Upper lobe of right lung (tissue), 1 donor: ENCODE results near the gene LIFR. TPM values are rescaled to one million over a fixed set of nuclear protein-coding genes. Genes with fewer than 3 reads are reported as not detected.

Source experiments
- ATAC-seq: fragments of 200-7000 bp; cut with Tn5 transposase; one replicate; pipeline ENCODE4 v1.9.1; 2020; ENCODE audit warnings: mild to moderate bottlenecking, moderate library complexity
- DNase-seq: peaks from one replicate; pipeline ENCODE4 v3.0.0-alpha.2; 2020
- H3K27ac ChIP-seq: fragments of 200-600 bp; one replicate; pipeline ENCODE4 v1.8.0; 2022
- H3K27me3 ChIP-seq: fragments of 200-600 bp; one replicate; pipeline ENCODE4 v1.8.0; 2022; ENCODE audit warnings: mild to moderate bottlenecking
- H3K36me3 ChIP-seq: fragments of 200-600 bp; one replicate; pipeline ENCODE4 v1.8.0; 2022
- H3K4me1 ChIP-seq: fragments of 200-600 bp; one replicate; pipeline ENCODE4 v1.8.0; 2022
- H3K4me3 ChIP-seq: fragments of 200-600 bp; one replicate; pipeline ENCODE4 v1.8.0; 2022; ENCODE audit warnings: mild to moderate bottlenecking
- H3K9me3 ChIP-seq: fragments of 200-600 bp; one replicate; pipeline ENCODE4 v1.8.0; 2022
- intact Hi-C: fragments of 100-400 bp; cut with DNase I; formaldehyde crosslinking; loops from one replicate; pipeline ENCODE4 v1.11.0; 2022
- total RNA-seq: library from RNA; stranded (reverse); fragmentation: NEBNext Ultra II Directional; extraction: Animal tissue kit (Norgen Biotek cat#: 25700); gene quantifications from one replicate; pipeline ENCODE4 v1.2.1, GENCODE V29; 2021
- TF ChIP-seq, protein P1 (sequence below): fragments of 200-600 bp; IDR thresholded peaks from one replicate; pipeline ENCODE4 v1.8.0; 2022; ENCODE audit warnings: antibody characterized with exemption
- donor health status: DM: no; HTN: yes; CAD: no; lungs with severe emphysema.

The LIFR gene
- total RNA-seq, 1 donor from 2014 or later: 151 TPM

DNA sequence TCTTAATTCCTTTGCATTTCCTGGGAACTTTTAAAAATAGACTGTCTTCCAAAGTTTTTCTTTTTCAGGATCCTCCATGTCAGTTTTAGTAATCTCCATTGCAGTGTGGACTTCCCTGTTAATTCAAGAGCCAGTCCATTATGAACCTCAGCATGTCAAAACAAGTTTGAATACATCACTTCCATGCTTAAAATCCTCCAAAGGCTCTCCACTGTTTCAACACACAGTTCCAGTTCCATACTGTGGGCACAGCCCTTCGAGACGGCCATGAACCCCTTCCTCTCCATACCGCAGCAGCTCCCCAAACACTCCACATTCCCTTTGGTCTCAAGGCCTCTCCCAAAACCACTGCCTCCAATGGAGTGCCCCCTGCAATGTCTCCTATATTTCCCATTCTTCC is 19.5 kb downstream of the LIFR start:
- H3K36me3 ChIP-seq: no peaks in the 10 kb centered on the region
- H3K27me3 ChIP-seq: no peaks in the 10 kb centered on the region
- H3K4me3 ChIP-seq: no peak overlapping the region
- intact Hi-C loops: no loop called here
- DNase-seq (no peak), ATAC-seq (no peak)
- H3K27ac ChIP-seq: no peak overlapping the region
- peaks cover 60% of the 10 kb centered on the region for H3K4me1 ChIP-seq
- TF ChIP-seq, protein P1, sequence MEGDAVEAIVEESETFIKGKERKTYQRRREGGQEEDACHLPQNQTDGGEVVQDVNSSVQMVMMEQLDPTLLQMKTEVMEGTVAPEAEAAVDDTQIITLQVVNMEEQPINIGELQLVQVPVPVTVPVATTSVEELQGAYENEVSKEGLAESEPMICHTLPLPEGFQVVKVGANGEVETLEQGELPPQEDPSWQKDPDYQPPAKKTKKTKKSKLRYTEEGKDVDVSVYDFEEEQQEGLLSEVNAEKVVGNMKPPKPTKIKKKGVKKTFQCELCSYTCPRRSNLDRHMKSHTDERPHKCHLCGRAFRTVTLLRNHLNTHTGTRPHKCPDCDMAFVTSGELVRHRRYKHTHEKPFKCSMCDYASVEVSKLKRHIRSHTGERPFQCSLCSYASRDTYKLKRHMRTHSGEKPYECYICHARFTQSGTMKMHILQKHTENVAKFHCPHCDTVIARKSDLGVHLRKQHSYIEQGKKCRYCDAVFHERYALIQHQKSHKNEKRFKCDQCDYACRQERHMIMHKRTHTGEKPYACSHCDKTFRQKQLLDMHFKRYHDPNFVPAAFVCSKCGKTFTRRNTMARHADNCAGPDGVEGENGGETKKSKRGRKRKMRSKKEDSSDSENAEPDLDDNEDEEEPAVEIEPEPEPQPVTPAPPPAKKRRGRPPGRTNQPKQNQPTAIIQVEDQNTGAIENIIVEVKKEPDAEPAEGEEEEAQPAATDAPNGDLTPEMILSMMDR: no peak
- no peaks in the 10 kb centered on the region for H3K9me3 ChIP-seq

DNA sequence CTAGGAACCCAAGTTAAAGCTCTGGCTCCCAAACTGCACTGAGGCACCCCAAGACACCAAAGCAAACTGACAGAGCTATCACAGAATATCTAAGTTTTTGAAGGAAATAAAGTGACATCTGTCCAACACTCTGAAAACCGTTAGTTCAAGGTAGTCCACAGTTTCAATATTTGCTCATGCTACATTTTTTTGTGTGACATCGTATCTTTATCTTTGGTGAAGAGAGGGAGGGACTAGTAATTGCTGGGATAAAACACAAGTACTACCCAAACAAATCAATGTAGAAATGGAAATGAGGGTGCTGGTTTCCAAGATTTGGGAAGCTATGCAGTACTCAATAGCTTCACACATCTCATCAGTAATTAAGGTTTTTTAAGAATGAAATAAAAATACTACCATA is 20.6 kb downstream of the LIFR start:
- Histone ChIP-seq H3K27me3 (no peaks in the 10 kb centered on the region), H3K4me3 (no peak overlapping the region), H3K9me3 (no peaks in the 10 kb centered on the region), H3K36me3 (no peaks in the 10 kb centered on the region), H3K27ac (no peak overlapping the region), H3K4me1 (peaks cover 56% of the 10 kb centered on the region)
- no peak for DNase-seq
- no peak for ATAC-seq
- intact Hi-C loops: no loop called here
- TF ChIP-seq, protein P1: no peak

DNA sequence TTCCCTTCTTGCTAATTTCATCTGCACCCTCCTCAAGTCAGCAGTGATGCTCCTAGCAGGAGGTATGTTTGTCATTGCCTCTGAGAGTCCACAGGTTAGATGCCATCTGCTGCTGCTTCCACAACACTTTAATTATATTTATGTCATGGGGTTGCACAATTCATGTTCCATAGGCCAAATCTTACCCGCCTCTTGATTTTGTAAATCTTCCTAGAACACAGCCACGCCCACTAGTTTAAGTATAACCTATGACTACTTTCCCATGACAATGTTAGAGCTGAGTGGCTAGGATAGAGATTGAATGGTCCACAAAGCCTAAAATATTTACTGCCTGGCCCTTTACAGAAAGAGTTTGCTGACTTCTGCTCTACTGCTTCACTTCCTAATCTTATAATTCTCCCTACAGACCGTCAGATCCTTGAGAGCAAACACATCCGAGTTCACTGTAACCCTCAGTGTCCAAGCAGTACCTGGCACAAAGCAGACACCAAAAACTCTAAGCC is 21.1 kb downstream of the LIFR start:
- Histone ChIP-seq H3K9me3 (no peaks in the 10 kb centered on the region), H3K36me3 (no peaks in the 10 kb centered on the region), H3K4me3 (no peak overlapping the region), H3K4me1 (peaks cover 50% of the 10 kb centered on the region), H3K27me3 (no peaks in the 10 kb centered on the region), H3K27ac (no peak overlapping the region)
- intact Hi-C loops: no loop called here
- DNase-seq (no peak), ATAC-seq (no peak)
- TF ChIP-seq, protein P1: no peak

GRCh38 chr5:38534156-38534453 is 22.3 kb downstream of the LIFR start:
- ATAC-seq: no peak
- Histone ChIP-seq H3K27me3 (no peaks in the 10 kb centered on the region), H3K4me1 (peaks cover 40% of the 10 kb centered on the region), H3K4me3 (no peak overlapping the region), H3K36me3 (no peaks in the 10 kb centered on the region), H3K27ac (no peak overlapping the region), H3K9me3 (no peaks in the 10 kb centered on the region)
- TF ChIP-seq, protein P1: no peak
- intact Hi-C loops: no loop called here
- DNase-seq: no peak

DNA sequence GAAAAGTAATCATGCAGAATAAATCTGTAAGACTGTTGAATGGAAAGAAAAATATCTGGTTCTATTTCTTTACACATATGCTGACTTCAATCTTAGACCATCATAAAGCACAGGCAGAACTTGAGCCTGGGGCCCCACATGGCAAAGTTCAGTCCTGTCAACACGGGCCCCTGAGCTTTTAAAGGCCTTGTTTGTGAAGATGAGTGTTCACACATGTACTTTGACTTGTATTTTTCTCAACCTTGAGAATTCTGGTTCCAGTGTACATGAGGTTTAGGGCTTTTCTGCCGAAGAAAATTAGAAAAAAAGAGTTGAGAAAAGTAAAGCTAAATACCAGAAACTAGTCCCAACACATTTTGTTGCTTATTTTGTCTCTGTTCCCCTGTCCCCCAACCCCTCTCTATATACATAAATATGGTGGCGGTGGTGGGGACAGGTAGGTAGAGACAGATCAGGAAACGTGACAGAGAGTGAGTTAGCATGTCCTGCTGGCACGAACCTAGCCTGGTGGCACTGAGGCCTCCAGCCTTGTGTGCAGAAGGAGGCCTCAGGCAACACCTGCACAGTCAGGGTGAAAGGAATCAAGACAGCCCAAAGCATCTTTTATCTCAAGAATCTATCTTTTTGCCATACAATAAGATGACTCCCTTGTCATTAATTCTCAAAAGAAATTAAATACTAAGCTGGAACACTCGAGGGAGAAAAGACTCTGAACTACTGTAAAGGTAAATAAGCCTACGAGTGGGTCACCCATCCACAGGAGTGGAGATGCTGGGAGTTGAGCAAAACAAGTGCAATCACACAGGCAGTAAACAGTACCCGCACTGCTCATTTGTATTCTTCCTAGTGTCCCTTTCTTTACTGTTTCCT is 22.9 kb downstream of the LIFR start:
- ATAC-seq (no peak), DNase-seq (no peak)
- peaks cover 40% of the 10 kb centered on the region for H3K4me1 ChIP-seq
- H3K4me3 ChIP-seq: no peak overlapping the region
- no peaks in the 10 kb centered on the region for H3K27me3 ChIP-seq
- intact Hi-C loops: no loop called here
- TF ChIP-seq, protein P1: no peak
- no peak overlapping the region for H3K27ac ChIP-seq
- H3K36me3 ChIP-seq: no peaks in the 10 kb centered on the region
- no peaks in the 10 kb centered on the region for H3K9me3 ChIP-seq
